DMS153 treated with DMSO at 0.1 percent for 48 hours (cell line): ENCODE results near the gene IGHMBP2.
"Not testable (repeated sequence)": the region's sequence is repeated elsewhere in the genome, so short reads cannot be mapped to it uniquely, and the experiment has no call there.

Source experiments
- DNase-seq: peaks from one replicate; lab custom pipeline; 2025; ENCODE audit not compliant: unreplicated experiment; lab: John Stamatoyannopoulos, UW

IGHMBP2 gene

DNA sequence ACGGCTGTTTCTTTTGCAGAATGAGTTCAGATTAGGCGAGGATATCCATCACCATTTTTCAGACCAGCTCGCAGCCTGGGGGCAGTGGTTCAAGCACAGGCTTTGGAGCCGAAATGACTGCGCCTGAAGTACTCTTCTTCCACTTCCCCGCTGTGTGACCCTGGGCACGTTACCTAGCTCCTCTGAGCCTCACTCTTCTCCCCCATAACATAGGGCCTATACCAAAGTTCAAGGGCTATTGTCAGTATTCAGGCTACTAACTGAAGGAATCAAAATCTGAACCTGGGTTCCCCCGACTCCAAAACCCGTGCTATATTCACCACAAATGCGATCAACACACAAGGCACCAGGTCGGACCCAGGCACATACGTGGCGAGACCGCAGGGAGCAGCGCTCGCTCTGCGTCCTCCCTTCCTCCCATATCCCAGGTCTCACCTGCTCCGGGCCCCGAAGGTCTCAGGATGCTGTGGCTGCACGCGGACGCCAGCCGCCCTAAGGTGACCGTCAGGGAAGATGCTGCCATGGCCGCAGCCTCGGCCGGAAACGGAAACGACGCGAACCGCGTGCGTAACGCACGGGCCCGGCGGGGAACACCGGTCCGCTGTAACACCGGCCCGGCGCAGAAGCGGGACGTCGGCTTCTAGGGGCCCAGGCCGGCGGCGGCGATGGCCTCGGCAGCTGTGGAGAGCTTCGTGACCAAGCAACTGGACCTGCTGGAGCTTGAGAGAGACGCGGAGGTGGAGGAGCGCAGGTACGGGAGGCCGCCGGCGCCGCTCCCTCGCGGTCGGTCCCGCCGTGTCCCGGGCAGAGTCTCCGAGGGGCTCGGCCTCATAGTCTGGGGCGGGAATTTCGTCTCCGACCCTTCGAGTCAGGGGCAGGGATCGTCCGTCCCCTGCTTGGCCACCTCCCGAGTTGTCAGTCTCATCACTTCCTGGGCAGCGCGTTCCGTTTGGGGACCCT is at the start of gene IGHMBP2, which contains the start of gene MRPL21:
Gene IGHMBP2, plus strand, starts transcription at position 604 of the 960 bp plus-strand sequence. Its CDS starts 62 bp downstream, at position 666.
Gene MRPL21, minus strand, starts transcription at position 545 of the 960 bp plus-strand sequence. Its CDS starts 22 bp downstream, at position 523.
- DNase-seq = peak; percentile 36

DNA sequence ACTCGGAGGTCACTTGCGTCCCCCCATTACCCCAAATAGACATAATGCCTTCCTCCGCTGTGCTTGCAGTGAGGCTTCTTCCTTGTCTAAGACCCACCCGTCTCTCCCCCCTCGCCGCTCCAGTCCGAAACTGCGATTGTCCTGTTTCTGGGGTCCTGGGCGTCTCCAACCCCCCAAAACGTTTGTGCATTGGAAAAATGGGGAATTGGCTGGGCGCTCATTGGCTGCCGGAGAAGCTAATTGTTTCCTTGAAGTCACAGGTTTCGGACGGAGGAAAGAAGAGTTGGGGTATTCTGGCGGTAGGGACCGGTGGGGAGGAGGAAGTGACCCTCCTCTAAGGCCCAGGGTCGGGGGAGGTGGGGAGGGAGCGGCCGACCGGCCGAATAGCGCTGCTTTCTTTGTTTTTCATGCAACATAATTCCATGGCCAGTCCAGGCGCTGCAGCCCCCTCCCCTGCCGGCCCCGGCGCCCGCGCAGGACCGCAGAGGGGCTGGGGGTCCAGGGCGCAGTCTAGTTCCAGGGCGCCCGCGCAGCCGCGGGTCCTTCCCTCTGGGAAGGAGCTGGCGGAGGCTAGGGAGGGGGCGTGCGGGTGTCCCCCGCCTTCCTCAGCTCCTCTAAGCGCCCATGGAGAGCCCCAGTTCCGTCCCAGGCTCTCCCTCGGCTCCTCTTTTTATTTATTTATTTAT is 49.3 kb upstream of the IGHMBP2 start:
- no peak for DNase-seq

GRCh38 chr11:68855205-68855981 is 48.3 kb upstream of the IGHMBP2 start:
- DNase-seq = no peak

DNA sequence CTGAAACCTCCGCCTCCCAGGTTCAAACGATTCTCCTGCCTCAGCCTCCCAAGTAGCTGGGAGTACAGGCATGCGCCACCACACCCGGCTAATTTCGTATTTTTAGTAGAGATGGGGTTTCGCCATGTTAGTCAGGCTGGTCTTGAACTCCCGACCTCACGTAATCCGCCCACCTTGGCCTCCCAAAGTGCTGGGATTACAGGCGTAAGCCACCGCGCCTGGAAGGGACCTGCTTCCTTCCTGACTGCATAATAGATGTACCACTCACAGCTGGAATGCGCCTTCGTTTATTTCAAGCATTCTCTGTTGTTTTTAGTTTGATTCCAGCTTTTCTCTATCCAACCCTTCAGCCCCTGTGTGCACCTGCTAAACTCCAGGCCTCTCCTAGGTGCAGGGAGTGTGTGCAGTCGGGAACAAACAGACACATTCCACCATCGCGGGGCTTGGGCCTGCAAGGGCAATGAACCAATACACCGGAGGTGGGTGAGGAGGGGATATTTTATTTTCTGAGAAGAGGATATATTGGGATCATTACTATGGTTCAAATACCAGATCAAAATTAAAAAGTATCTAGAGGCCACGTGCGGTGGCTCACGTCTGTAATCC is 47.2 kb upstream of the IGHMBP2 start:
- DNase-seq = not testable (repeated sequence)

GRCh38 chr11:68857037-68857586 is 46.6 kb upstream of the IGHMBP2 start:
- no peak for DNase-seq

DNA sequence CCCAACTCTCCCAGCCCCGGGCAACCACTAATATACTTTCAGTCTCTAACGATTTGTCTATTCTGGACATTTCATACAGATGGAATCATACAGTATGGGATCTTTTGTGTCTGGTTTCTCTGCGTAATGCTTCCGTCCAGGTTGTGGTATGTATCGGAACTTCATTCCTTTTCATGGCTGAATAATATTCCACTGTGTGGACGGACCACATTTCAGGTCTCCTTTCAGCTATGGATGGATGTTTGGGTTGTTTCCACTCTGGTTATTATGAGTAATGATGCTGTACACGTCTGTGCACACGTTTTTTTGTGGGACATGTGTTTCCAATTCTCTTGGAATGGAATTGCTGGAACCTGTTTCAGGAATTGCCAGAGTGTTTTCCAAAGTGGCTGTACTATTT is 44.6 kb upstream of the IGHMBP2 start:
- no peak for DNase-seq

- DNase-seq = no peak
Observed at GRCh38 chr11:68862421-68862820, 41.3 kb upstream of the IGHMBP2 start.

GRCh38 chr11:68863553-68864265 is 40.0 kb upstream of the IGHMBP2 start:
- DNase-seq = no peak

DNA sequence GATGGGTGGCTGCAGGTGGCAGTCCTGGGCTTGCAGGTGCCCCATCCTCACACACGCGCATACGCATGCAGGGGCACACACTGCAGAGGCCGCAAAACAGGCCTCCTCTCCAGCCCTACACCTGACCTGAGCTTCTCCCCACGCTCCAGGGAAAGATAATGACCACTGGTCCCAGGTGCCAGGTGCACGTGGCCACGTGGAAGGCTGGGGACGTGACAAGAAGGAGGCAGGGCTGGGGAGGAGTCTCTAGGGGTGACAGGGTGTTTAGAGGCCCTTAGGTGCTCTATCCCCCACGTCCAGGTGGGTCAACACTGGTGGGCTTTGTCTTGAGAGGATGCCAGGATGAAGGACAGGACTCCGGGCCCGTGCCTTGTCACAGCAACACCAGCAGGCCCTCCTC is 38.5 kb upstream of the IGHMBP2 start:
- DNase-seq = no peak

- no peak for DNase-seq
Observed at GRCh38 chr11:68867066-68867465, 36.6 kb upstream of the IGHMBP2 start.

DNA sequence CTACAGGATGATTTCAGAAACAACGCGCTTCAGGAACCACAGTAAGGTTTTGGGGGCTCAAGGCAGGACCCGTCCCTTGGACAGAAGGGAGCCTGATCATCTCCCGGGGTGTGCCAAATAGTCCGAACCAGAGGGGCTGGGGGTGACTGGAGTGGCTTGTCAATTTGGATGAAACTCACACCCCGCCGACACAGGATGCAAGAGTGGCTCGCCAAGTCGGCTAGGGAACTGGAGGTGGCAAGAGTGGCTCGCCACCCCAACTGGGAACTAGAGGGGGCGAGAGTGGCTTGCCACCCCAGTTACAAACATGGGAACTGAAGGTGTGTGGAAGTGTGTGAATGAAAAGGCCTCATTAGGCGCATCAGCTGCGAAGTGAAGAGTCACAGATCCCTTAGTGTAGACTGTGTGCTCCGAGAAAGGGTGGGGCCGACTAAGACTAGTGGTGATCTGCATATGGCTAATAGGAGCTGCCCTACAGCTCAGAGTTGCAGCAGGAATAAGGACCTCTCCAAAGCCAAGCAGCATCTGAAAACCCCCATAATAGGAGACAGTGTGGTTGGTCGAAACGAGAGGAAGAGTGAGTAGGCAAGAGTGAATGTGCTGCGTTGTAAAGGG is 35.4 kb upstream of the IGHMBP2 start:
- DNase-seq = no peak

DNA sequence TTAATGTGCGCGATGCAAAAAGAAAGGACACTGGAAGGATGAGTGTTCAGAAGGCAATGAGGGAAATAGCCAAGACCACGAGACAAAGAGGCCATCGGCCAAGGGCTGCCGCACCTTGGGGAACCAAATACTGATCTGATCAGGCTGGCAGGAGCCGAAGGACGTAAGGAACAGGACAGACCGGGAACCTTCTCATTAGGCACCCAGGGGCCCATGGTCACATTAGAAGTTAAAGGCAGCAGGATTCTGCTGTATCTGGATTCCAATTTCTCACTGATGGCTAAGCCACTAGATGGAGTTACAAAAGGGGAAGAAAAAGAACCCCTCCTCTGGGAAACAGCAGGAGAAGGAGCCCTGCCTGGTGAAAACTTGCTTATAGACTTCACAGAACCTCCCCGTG is 33.2 kb upstream of the IGHMBP2 start:
- DNase-seq = no peak

DNA sequence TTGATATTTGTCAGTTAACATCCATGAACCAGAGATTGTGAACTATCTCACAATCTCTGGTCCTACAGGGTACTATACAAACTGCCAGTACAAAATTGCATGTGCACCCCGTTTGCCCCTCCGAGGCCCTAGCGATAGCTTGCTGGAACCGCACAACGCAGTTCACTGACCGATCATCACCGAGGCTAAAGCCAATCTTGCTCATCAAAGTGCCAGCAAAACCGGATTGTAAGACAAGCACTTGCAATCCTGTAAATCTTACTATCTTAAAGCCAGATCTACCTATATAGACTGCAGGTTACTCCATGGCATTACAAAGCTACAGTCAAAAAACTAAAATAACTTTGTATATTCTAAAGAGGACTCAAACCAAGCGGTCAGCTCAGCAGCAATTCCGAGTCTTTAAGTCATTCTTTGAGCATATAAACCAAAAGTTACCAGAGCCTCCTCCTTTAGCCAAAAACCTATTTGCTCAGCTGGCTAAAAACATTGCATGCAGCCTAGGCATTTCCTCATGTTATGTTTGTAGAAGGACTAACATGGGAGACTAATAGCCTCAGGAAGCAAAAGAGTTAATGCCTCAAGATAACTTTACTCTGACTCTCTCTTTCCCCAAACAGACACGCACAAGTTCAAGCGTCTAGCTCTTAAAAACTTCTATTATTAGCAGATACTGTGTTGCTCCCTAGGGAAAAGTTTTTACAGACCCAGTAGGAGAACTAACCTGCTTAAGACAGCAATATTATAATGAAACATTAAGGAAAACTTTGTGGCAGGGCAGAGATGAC is 31.3 kb upstream of the IGHMBP2 start:
- no peak for DNase-seq

DNA sequence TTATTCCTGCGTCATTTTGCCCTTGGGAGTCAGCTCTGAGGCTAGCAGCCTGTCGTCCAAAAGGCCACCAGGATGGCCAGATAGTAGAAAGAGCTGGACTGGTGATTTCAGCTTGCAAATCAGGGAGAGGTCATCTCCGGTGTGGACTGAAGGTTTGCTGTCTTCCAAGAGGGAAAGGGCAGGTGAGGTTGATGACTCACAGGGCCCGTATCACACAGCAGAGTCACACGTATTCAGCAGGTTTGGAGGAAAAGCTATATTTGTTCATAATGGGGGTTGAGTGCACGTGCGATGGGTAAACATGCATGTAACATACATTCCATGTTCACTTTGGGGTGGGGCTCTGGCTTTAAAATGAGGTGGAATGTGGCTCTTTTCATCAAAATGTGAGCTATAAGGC is 25.7 kb upstream of the IGHMBP2 start:
- no peak for DNase-seq

- DNase-seq = no peak
Observed at GRCh38 chr11:68880851-68881250, 22.8 kb upstream of the IGHMBP2 start.

GRCh38 chr11:68881320-68881719 is 22.4 kb upstream of the IGHMBP2 start:
- DNase-seq = no peak

- DNase-seq = no peak
Observed at GRCh38 chr11:68882391-68882790, 21.3 kb upstream of the IGHMBP2 start.

DNA sequence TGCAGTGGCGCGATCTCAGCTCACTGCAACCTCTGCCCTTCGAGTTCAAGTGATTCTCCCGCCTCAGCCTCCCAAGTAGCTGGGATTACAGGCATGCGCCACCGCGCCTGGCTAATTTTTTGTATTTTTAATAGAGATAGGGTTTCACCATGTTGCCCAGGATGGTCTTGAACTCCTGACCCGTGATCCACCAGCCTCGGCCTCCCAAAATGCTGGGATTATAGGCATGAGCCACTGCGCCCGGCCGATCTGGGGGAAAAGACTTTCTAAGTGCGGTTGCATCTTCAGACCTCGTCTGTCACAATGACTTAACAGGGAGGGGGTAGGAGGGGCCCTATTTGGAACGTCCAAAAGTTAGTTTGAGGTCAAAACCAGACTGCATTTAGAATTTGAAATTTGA is 18.9 kb upstream of the IGHMBP2 start:
- DNase-seq = not testable (repeated sequence)
